ENCODE results near the gene PHTF2. TPM values are rescaled to one million over a fixed set of nuclear protein-coding genes. Genes with fewer than 3 reads are reported as not detected.
A peak's percentile ranks its signal among the peaks of the same experiment; 100 is the strongest.
"Not testable (repeated sequence)": the region's sequence is repeated elsewhere in the genome, so short reads cannot be mapped to it uniquely, and the experiment has no call there.

PHTF2 gene
- total and polyA plus RNA-seq, 2 experiments from 2014 or later: 13.3 to 26.9 TPM

DNA sequence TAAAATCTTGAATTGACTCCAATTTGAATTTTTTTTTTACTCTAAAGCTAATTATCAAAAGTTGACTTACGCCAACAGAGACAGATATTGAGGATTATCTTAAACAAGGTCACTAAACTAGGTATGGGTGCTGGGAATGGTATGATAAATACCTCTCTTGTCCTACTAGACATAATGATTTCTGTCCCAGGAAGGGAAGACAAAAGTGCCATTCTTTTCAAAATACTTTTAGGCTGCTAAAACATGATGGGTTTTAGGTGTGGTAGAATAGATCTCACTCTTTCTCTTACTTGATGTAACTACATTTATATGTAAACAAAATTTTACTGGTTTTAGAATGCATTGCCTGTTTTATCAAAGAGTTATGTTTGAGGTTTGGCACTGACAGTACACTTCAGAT is 15.5 kb upstream of the PHTF2 start:
- H3K4me2 ChIP-seq: peak overlapping the region; percentile 11
- DNase-seq (ENCODE audit: low spot score): no peak
- no peaks in the 10 kb centered on the region for H3K79me2 ChIP-seq
- no peaks in the 10 kb centered on the region for H3K9me2 ChIP-seq (replicated peaks; ENCODE audit: insufficient read depth)
- peaks cover 3% of the 10 kb centered on the region for H3K36me3 ChIP-seq (replicated peaks; ENCODE audit: insufficient read depth, low read depth)
- H2AFZ ChIP-seq: no peak overlapping the region
- TF ChIP-seq EZH2phosphoT487 (IDR thresholded peaks at IDR 0.05; ENCODE audit: low read depth, severe bottlenecking, unreplicated experiment) (no peak), EZH2 (IDR thresholded peaks at IDR 0.05; ENCODE audit: borderline replicate concordance) (no peak)
- TF ChIP-seq, protein P1, sequence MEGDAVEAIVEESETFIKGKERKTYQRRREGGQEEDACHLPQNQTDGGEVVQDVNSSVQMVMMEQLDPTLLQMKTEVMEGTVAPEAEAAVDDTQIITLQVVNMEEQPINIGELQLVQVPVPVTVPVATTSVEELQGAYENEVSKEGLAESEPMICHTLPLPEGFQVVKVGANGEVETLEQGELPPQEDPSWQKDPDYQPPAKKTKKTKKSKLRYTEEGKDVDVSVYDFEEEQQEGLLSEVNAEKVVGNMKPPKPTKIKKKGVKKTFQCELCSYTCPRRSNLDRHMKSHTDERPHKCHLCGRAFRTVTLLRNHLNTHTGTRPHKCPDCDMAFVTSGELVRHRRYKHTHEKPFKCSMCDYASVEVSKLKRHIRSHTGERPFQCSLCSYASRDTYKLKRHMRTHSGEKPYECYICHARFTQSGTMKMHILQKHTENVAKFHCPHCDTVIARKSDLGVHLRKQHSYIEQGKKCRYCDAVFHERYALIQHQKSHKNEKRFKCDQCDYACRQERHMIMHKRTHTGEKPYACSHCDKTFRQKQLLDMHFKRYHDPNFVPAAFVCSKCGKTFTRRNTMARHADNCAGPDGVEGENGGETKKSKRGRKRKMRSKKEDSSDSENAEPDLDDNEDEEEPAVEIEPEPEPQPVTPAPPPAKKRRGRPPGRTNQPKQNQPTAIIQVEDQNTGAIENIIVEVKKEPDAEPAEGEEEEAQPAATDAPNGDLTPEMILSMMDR (IDR thresholded peaks at IDR 0.05; ENCODE audit: poor library complexity): no peak
- no peaks in the 10 kb centered on the region for H4K20me1 ChIP-seq (ENCODE audit: insufficient read depth, poor library complexity, severe bottlenecking)
- no peaks in the 10 kb centered on the region for H3K27me3 ChIP-seq
- peak overlapping the region; percentile 61 for H3K27ac ChIP-seq
- 83% methylated on average over 1 of the region's 1 CpG for WGBS (ENCODE audit: low lambda C conversion rate, missing lambda C conversion rate)
- H3K4me1 ChIP-seq (ENCODE audit: insufficient read depth): no peaks in the 10 kb centered on the region
- no peak overlapping the region for H3K4me3 ChIP-seq
- no peaks in the 10 kb centered on the region for H3K9me3 ChIP-seq (ENCODE audit: low read depth)

DNA sequence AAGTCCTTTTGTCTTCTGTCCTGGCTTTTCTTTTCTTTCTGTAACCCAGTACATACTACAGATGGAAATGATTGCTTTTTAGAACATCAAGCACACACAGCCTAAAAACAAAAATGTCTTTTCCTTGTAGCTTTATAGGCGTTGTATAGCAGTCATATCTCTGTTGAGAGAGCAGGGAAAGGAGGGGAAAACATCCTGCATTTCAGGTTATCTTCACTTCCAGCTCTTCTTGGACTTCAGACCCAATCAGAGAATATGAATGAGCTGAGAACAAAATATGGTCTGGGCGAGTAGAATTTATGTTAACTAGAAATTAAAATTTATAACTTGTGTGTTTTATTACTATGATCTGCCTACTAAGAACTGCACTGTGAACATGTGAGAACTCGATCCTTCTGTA is 15.0 kb upstream of the PHTF2 start:
- Histone ChIP-seq H3K9me3 (ENCODE audit: low read depth) (no peaks in the 10 kb centered on the region), H3K9me2 (replicated peaks; ENCODE audit: insufficient read depth) (no peaks in the 10 kb centered on the region), H3K27ac (peak overlapping the region; percentile 61), H3K4me3 (no peak overlapping the region), H4K20me1 (ENCODE audit: insufficient read depth, poor library complexity, severe bottlenecking) (no peaks in the 10 kb centered on the region), H2AFZ (no peak overlapping the region), H3K4me1 (ENCODE audit: insufficient read depth) (no peaks in the 10 kb centered on the region), H3K79me2 (no peaks in the 10 kb centered on the region), H3K4me2 (peak overlapping the region; percentile 11), H3K36me3 (replicated peaks; ENCODE audit: insufficient read depth, low read depth) (peaks cover 3% of the 10 kb centered on the region), H3K27me3 (no peaks in the 10 kb centered on the region)
- no peak for DNase-seq (ENCODE audit: low spot score)
- WGBS (ENCODE audit: low lambda C conversion rate, missing lambda C conversion rate): 71% methylated on average over 3 of the region's 3 CpGs
- TF ChIP-seq, protein P1 (IDR thresholded peaks at IDR 0.05; ENCODE audit: poor library complexity): no peak
- TF ChIP-seq EZH2phosphoT487 (IDR thresholded peaks at IDR 0.05; ENCODE audit: low read depth, severe bottlenecking, unreplicated experiment) (no peak), EZH2 (IDR thresholded peaks at IDR 0.05; ENCODE audit: borderline replicate concordance) (no peak)

DNA sequence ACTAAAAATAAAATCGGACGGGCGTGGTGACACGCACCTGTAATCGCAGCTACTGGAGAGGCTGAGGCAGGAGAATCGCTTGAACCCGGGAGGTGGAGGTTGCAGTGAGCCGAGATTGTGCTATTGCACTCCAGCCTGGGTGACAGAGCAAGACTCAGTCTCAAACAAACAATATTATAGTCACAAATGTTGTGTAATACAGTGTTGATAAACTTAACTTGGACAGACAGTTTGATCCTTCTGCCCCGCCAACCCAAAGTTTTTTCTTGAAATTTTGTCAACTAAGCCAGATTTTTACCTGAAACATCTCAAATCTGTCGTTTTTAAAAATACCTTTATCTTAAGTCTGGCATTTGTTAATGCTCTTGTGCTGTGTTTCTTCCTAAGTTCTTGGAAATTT is 14.1 kb upstream of the PHTF2 start:
- not testable (repeated sequence) for H3K36me3 ChIP-seq (replicated peaks; ENCODE audit: insufficient read depth, low read depth); H3K4me3 ChIP-seq; H3K4me2 ChIP-seq; H2AFZ ChIP-seq; H4K20me1 ChIP-seq (ENCODE audit: insufficient read depth, poor library complexity, severe bottlenecking); H3K27ac ChIP-seq; DNase-seq (ENCODE audit: low spot score); H3K9me3 ChIP-seq (ENCODE audit: low read depth); H3K27me3 ChIP-seq; H3K4me1 ChIP-seq (ENCODE audit: insufficient read depth); H3K79me2 ChIP-seq; H3K9me2 ChIP-seq (replicated peaks; ENCODE audit: insufficient read depth)
- 95% methylated on average over 10 of the region's 10 CpGs for WGBS (ENCODE audit: low lambda C conversion rate, missing lambda C conversion rate)

DNA sequence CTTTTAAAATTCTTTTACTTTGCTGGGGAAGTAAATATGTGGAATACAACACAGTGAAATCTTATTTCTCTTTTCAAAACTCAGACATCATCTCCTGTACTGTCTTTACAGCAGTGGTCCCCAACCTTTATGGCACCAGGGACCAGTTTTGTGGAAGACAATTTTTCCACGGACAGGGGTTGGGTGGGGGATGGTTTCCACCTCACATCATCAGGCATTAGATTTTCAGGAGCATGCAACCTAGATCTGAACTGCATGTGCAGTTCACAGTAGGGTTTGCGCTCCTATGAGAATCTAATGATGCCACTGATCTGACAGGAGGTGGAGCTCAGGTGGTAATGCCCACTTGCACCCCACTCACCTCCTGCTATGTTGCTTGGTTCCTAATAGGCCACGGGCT is 12.6 kb upstream of the PHTF2 start:
- Histone ChIP-seq H3K36me3 (replicated peaks; ENCODE audit: insufficient read depth, low read depth) (peaks cover 3% of the 10 kb centered on the region), H2AFZ (no peak overlapping the region), H3K27me3 (no peaks in the 10 kb centered on the region), H3K4me2 (no peak overlapping the region), H4K20me1 (ENCODE audit: insufficient read depth, poor library complexity, severe bottlenecking) (no peaks in the 10 kb centered on the region), H3K79me2 (no peaks in the 10 kb centered on the region), H3K4me1 (ENCODE audit: insufficient read depth) (no peaks in the 10 kb centered on the region), H3K9me3 (ENCODE audit: low read depth) (no peaks in the 10 kb centered on the region), H3K27ac (no peak overlapping the region), H3K4me3 (no peak overlapping the region), H3K9me2 (replicated peaks; ENCODE audit: insufficient read depth) (no peaks in the 10 kb centered on the region)
- TF ChIP-seq, protein P1 (IDR thresholded peaks at IDR 0.05; ENCODE audit: poor library complexity): no peak
- no peak for TF ChIP-seq EZH2phosphoT487 (IDR thresholded peaks at IDR 0.05; ENCODE audit: low read depth, severe bottlenecking, unreplicated experiment)
- TF ChIP-seq EZH2 (IDR thresholded peaks at IDR 0.05; ENCODE audit: borderline replicate concordance): no peak
- no peak for DNase-seq (ENCODE audit: low spot score)
- 96% methylated on average over 3 of the region's 3 CpGs for WGBS (ENCODE audit: low lambda C conversion rate, missing lambda C conversion rate)

Data from hepatocyte (in vitro differentiated cells).